B cell (primary cell): ENCODE measurements around the gene AGAP1.

Experiments used
- CTCF ChIP-seq: fragments of 200-600 bp; IDR thresholded peaks from one replicate; pipeline ENCODE4 v1.8.0; 2022; ENCODE audit warnings: antibody characterized with exemption, mild to moderate bottlenecking
- EZH2 ChIP-seq: IDR thresholded peaks from 2 replicates; pipeline ENCODE4 v1.6.1; 2012; ENCODE audit warnings: borderline replicate concordance, low read depth, mild to moderate bottlenecking, moderate library complexity, low read length; ENCODE audit not compliant: insufficient read depth, poor library complexity, severe bottlenecking

GRCh38 chr2:236063994-236064393 is 570.2 kb downstream of the AGAP1 start:
- no peak for TF ChIP-seq CTCF
- TF ChIP-seq EZH2, result no peak
